HG02571 (cell line): Measurements from ENCODE around the gene CDH13.

Experiments used
- ATAC-seq: cut with Tn5 transposase; IDR thresholded peaks from one replicate; pipeline ENCODE4 v1.9.1; 2021; ENCODE audit warnings: mild to moderate bottlenecking, moderate library complexity; ENCODE audit not compliant: unreplicated experiment

CDH13 gene

DNA sequence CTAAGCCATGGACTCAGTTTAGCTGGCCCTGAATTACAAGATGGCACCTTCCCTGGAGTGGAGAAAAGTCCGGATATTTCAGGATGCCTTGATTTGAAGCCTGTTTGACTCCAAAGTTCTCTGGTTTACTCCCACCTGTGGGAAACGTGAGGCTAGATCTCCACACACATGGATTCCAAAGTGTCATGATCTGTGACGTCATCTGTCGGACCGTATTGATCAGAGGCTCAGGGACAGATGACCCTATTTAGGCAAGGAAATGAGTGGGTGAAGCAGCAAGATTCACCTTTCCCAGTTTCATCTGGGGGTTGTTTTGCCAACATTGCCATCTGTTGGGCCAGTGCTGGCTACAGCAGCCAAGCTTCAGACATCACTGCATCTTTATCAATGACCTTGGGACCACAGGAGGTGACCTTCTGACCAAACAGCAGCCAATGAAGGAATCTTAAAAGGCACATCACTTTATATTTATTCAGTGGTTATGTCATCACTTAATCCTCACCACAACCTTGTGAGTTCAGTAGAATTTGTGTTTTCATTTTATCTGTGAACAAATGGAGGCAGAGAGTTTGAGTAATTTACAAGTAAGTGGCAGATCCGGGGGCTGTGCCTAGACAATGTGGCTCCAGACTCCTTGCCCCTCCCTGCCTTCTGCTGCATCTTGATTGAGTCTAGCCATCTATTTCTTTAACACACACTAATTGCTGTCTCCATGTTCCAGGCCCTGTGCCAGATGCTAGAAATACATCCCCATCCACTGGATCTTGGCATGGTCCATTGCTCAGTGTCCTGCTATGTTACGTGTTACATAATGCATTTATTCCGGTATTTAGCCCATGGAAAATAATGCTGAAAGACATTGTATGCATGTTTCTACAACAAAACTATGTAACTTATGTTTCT lies 1.5 kb upstream of the CDH13 start:
- no peak for ATAC-seq

DNA sequence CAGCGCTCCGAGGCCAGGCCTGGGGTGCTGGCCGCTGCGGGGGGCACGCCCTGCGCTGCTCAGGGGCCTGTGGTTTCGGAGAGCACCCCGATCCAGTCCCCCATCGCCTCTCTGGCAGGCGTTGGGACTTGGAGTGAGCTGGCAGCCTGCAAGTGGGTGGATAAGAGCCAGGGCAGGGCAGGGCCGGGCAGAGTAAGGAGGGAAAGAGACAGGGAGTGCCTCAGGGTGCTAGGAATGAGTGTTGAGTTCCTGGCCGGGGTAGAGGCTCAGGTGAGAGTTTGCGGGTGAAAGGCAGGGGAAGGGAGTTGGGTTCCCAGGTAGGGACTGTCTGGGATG lies 1.3 kb downstream of the CDH13 start:
- no peak for ATAC-seq

DNA sequence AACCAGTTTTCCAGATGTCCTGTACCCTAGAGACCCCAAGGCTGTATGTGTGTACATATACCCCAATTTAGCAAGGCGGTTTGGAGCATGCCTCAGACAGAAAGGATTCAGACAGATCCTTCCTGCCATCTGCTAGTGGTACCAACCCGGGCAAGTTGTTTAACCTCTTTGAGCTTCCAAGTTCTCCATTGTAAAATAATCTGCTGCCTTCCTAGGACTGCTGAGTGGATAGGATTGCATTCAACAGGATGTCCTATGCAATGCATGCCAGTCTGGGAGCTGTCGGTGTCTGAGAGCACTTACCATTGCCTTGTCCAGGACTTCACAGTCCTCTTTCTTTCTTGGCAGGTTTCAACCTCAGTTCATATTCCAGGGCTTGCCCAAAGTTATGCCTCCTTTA lies 1.9 kb downstream of the CDH13 start:
- ATAC-seq = no peak

DNA sequence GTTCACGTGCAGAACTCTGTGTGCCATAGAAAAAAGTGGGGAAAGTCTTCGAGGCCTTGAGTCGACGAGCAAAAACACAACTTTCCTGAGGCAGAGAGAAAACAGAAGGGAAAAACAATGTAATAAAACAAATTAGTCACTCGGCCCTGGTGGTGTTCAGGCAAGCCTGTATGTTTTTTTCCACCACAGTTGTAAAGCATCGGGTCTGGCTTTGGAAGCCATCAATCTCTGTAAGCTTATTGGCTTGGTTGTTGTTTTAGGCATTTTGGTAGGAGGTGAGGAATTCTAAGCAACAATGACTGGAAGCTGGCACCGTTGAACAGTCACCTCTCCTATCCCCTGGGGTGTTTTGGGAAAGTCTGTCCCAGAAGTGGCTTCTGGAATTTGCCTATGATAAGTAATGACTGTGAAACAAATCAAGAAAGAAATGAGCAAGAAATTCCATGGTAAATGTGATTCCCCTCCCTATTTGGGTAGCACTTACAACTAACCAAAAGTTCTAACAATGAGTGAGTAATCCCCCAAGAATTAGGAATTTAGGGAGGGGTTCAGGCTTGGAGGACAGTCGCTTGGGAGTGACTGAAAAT lies 2.8 kb downstream of the CDH13 start:
- no peak for ATAC-seq

DNA sequence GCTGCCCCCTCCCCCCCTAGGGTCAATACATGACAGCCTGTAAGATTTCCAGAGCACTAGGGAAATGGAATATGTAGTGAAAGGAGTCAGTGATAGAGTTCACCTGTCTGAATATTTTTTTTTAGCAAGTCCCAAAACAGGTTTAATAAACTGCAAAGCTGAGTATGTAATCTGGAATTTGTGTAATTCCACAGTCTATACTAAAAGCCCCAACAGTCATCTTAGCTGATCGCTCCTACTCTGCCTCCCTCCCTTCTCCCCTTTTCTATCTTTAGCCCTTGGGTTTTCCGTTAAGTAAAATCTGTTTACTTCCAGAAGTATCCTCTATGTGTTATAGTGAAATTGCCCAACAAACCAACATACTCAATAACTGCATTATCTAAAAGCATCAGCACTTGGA lies 3.5 kb downstream of the CDH13 start:
- no peak for ATAC-seq

DNA sequence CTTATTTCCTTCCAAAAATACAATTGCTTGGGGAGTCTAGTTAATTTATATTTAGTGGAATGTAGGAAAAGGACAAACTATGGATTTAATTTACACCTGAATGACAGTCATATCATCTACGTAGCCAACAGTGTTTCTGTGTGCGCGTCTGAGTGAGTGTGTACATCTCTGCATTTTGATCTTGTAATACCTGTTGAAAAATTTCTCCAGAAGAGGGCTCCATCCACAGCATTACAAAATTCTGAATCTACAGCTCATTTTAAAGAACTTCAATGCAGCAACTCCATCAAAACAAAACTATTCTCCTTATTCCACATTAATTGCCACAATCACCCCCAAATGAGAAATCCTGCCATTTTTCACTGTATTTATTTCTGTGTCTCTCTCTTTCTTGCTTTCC lies 3.9 kb downstream of the CDH13 start:
- no peak for ATAC-seq

DNA sequence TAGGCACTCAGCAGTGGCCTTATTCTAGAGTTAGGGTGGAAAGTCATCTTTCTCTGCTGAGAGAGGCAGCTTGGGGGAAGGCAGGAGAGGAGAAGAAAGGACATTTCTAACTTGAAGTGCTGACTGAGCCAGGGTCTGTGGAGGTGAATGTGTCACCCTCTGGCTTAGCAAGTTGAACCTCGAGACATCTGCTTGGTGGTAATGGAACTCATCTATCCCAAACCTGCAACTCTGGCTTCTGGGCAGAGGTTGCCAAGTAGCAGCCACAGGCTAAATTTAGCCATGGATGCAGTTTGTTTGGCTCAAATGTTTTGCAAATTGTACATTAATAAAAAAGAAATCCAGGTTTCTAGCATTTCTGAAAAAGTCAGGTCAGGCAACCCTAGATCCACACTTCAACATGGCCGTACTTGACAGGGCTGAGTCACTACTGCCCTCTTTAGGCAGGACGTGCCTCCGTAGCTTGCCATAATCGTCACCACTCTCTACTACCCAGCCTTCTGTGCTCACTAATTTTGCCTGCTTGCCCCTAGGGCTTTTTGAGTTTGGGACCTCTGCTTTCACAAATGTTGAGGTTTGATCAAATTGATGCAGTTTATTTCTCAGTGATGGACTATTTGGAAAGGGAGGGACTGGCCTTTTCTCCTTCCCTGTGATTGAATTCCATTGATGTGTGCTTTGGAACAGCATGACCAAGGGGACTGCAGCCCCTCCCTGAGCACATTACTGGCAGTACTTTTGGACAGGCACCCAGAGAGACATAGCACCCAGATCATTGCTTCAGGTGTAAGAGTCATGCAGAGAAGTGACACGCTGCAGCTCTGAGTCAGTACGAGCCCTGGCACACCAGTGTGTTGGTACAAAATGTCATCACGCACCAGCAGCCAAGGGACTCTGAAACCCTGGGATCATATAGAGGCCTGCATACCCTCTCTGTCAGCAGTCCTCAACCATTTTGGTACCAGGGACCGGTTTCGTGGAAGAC lies 5.2 kb downstream of the CDH13 start:
- no peak for ATAC-seq

DNA sequence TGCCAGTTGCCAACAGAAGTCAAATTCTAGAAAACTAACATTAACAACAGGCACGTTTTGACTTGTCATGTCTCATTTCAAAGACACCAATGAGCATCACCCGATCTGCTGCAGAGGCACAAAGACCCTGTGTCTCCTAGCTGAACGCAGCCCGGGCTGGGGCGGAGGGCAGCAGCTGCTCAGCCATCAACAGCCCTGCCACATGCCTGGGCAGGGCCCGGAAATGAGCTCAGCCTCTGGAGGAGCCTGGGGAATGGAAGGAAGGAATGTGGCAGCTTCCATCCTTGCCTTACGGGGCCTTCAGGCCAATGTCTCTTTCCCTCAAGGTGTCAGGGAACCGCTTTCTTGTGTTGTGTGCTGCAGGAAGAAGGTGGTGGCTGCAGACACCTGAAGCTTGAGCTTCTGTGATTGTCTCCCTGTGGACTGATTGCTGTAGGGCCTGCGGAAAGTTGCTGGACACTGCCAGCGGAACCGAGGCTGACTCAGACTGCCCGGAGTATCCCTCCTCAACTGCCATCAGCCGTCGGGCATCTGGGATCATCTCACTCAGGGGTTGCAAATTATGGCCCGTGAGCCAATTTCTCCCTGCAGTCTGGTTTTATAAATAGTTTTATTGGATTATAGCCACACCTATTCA lies 7.3 kb downstream of the CDH13 start:
- no peak for ATAC-seq

DNA sequence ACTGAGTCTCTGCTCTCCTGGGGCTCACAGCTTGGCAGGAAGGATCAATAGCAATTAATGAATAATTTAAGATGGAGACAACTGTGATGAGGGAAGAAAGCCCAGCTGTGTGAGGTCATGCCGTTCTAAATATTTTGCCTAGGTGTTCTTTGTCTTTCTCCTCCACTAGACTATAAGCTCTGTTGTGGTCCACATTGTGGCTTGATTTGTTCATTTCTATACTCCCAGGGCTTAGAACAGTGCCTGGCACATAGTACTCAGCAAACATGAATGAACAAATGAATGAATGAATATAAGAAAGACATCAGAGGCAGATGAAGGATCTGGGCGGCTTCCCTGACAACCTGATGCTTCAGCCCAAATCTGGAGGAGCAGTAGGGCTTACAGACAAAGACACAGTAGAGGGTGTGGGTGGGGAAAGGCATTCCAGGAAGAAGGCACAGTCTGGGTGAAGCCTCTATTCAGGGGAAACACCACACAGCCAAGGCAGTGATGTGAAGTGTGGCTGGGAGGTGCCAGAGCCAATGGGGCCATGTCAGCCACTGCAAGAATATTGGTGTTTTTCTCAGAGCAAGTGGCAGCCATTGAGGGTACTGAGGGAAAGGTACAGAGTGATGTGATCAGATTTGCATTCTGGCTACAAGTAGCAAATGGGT lies 8.3 kb downstream of the CDH13 start:
- ATAC-seq = no peak

DNA sequence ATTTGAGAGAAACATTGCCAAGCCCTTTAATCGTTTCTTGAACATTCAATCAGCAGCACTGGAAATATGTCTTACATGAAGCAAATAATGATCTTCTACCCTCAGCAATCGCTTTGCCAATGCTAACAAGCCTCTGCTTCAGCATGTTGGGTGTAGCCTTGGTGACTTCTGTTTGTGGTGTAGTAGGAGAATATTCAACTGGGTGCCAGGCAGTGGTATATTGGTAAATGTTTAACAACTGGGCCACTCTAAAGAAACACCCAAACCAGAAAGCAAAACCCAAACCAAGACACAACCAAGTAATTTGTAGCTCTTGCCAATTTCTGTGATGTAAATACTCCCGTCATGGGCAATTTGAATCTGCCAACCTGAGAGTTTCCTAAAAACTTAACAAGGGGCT lies 9.7 kb downstream of the CDH13 start:
- ATAC-seq = no peak

DNA sequence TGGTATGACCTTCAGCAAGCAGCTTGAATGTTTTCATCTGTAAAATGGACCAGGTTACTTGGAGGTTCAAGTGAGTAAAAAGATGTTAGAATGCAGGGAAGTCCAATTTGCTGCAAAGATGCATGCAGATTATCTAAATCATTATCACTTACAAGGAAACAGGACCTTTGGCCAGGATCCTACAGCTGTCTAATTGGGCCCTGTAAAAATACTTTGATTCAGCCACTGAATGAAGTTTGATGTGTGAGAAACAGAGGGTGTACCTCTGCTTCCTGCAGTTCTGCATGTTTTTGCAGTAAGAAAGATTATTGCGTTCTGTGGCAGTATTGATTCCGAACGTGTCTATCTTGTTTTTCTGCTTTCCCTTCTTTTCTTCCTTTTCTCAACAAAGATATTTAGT lies 10.2 kb downstream of the CDH13 start:
- ATAC-seq = no peak

DNA sequence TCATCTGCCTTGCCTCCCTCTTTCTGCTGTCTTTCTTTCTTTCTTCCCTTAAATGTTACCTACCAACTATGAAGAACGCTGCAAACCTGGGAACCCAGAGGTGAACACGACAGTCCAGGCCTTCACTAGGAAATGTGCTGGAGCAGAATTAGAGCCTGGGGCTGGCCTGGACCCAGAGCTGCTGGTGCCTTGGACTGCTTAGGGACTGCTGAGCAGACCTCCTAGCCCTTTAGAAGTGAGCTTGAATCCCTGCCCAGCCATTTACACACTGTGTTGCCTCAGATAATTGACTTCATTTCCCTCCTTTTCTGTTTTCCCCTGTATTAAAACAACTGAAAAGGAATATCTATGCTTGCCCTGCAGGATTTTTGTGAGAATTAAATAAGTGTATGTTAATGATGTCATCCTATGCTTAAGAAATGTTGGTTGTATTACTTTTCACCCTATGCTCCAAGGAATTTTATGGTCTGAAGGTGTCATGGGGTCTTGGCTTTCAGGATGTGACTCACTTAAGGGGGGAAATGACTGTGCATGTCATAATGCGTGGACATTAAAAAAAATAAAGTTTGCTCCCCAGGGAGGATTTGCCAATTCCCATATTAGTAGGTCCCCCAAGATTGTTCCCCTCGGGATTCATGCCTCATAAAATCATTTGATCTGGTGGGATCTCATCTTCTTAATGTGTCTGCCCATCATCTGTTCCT lies 11.5 kb downstream of the CDH13 start:
- ATAC-seq = no peak

DNA sequence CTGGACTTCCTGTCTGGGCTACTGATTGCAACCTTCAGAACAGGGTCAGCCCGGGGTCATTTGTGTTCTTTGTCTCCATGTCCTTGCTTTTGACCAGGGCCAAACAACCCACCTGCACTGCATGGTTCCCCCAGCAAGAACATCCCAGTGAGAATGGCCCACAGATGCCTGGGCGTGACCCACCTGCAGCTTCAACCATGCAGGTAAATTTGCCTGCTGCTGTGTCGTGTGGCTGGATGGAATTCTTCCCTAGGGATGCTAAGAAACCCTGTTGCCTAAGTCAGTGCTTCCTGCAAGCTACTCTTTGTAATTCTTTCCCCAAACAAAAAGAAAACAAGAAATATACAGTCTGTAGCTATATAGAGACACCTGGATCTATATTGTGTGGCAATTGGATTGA lies 12.5 kb downstream of the CDH13 start:
- no peak for ATAC-seq

DNA sequence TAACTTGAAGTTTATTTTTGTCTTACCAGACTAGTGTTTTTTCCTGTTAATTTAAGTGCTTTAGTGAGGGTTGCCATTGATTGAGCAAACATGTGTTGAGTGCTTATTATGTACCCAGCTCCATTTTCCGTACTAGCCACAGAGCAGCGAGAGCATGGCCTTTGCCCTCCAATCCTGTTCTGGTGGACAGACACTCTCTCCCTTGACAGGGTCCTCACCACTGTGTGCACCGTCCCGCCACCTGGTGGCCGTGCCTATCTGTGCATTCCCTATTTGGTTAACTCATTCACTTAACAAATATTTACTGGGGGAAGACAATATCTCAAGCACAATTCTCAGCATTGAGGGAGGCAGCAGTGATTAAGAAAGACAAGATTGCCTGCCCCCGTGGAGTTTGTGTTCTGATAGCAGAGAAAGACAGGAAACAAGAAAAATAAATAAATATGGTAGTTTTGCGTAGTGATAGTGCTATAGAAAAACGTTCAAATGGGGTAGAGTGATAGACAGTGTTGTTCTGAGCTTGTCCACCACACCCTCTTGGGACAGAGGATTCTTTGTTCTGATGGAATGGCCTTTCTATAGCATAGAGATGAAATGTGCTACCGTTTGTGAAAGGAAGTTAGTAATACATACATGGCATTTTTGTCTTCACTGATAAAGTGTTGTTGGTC lies 13.0 kb downstream of the CDH13 start:
- no peak for ATAC-seq

DNA sequence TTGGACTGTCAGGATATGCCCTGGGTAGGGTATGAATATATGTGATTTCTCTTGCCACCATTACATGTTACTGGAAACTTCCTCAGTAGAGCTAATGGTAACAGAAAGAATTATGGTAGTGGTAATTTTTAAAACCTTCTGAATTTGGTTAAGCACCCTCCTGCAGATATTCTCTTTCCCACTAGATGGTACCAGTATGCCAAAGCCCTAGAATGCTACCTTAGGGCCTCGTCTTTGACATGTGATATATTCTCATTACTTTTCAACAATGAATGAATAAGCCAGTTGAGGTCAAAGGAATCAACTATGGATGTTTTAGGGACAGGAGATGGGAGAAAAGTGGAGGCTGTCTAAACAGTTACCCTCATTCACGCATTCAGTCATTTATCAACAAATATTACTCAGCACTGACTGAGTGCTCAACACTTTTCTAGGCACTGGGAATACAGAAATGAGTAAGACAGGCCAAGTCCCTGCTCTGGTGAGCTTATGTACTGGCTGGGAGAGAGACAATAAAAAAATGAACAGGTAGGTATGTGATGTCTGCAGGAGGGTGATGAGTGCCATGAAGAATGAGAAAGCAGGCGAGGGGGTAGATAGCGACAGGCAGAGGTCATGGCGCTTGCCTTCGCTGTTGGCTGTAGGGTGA lies 14.7 kb downstream of the CDH13 start:
- ATAC-seq = peak; percentile 69

DNA sequence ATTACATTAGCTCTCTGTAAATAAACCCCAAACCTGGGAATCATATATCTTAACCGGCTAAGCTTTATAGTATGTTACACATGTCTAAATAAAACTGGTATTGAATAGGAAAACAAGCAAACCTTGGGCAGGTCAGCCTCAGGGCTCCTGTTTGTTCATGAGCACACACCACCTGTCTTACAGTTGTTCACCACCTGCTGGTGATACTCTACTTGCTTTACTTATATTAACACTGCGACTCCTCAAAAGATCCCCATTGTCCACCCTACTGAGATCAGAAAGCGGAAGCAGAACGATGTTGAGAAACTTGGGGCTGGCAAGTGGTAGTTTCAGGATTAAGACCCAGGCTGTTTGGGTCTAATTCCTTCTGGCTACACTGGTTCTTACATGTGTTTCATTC lies 16.4 kb downstream of the CDH13 start:
- ATAC-seq = no peak

DNA sequence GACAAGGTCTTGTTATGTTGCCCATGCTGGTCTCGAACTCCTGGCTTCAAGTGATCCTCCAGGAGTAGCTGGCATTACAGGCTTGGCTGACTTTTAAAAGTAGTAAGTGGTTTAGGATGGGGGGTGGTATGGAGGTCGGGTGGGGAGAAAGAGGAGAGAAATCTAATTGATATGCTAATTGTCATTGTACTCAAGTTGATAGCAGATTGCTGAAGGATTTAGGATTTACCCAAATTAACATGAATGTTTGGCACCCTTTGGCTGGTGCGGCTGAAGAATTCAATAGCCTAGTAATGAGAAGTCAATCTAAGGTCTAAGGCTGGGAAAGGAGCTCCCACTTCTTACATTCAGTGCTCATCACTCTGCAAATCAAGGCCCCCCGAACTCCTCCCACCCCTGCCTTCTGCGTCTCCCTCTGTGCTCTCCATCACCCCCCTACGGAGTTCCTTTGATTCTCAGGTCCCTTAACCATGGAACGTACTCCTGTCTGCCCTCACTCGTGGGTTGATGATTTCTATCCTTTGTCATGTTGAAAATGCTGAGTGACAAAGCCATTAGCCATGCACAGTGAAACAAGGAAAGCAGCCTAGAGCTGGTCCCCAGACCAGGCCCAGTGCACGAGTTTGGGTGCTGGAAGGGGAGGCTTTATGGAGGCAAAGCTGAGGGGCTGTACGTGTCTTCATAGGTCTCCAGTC lies 17.3 kb downstream of the CDH13 start:
- ATAC-seq = no peak

DNA sequence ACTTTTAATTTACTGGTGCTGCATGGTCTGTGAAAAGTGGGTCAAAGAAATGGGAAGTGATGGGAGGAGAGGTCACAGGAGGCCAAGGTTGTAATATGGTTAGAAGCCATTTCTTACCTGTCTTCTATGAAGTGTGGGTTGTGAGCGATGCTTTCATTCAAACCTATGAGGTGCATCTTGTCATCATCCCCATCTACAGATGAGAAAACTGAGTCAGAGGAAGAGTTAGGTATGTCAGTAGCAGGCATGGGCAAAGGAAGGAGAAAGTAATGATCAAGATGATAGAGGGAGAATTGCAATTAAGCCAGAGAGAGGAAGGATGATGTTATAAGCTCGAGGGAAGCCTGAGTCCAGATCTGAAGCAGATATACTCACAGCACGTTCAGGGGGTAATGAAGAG lies 19.7 kb downstream of the CDH13 start:
- no peak for ATAC-seq
